Peyer's patch (tissue), 4 donors: ENCODE measurements around the gene RIIAD1. TPM values are rescaled to one million over a fixed set of nuclear protein-coding genes. Genes with fewer than 3 reads are reported as not detected.

Experiments used
- DNase-seq, 3 donors: peaks; one replicate each; pipeline ENCODE4 v3.0.0-alpha.2; 2017 to 2019
- H3K27ac ChIP-seq, 4 donors: fragments of 200-600 bp; sonication (generic); one replicate each; pipeline ENCODE4 v1.5.1; 2016 to 2019
- H3K27me3 ChIP-seq, 2 donors: fragments of 200-600 bp; sonication (generic); one replicate each; pipeline ENCODE4 v1.5.1; 2019
- H3K36me3 ChIP-seq, 3 donors: fragments of 200-600 bp; sonication (generic); one replicate each; pipeline ENCODE4 v1.5.1; 2016 to 2019
- H3K4me1 ChIP-seq, 4 donors: fragments of 200-600 bp; sonication (generic); one replicate each; pipeline ENCODE4 v1.5.1; 2016 to 2019
- H3K4me3 ChIP-seq, 4 donors: fragments of 200-600 bp; sonication (generic); 1 replicate in 3 of 4; 2 replicates in 1 of 4; pipeline ENCODE4 v1.5.1; 2016 to 2019; ENCODE audit warnings: mild to moderate bottlenecking in 1 of 4
- H3K9me3 ChIP-seq, 4 donors: fragments of 200-600 bp; sonication (generic); one replicate each; pipeline ENCODE4 v1.5.1; 2016 to 2019; ENCODE audit warnings: mild to moderate bottlenecking in 1 of 4
- CTCF ChIP-seq, 6 experiments: fragments of 450-650 bp in 4 of 6; fragments of 200-600 bp in 2 of 6; sonication (generic) in 1 of 6; IDR thresholded peaks; one replicate each; pipeline ENCODE4 v1.5.1; 2017 to 2019; ENCODE audit warnings: antibody characterized with exemption in 6 of 6, mild to moderate bottlenecking in 3 of 6, moderate library complexity in 1 of 6
- POLR2A ChIP-seq, 2 donors: fragments of 450-650 bp; IDR thresholded peaks; one replicate each; pipeline ENCODE4 v1.5.1; 2017; ENCODE audit warnings: antibody characterized with exemption in 2 of 2, mild to moderate bottlenecking in 2 of 2, moderate library complexity in 2 of 2
- total RNA-seq, 4 donors: library from RNA; depleted of rRNA; stranded (reverse); fragments of >200 nt; gene quantifications; one replicate each; pipeline ENCODE4 v1.1.0, GENCODE V29; 2016

The RIIAD1 gene
- total RNA-seq, 4 donors from 2014 or later = not detected

GRCh38 chr1:151705753-151706463 is 15.4 kb upstream of the RIIAD1 start:
- TF ChIP-seq POLR2A (IDR thresholded peaks at IDR 0.05) (no peak), CTCF (IDR thresholded peaks at IDR 0.05) (peak in 1 of 6 experiments; percentile 32)
- H3K4me1 ChIP-seq = no peaks in the 10 kb centered on the region
- no peak overlapping the region for H3K4me3 ChIP-seq
- H3K36me3 ChIP-seq = no peaks in the 10 kb centered on the region
- DNase-seq = peak in 1 of 3 donors; percentile 54
- H3K9me3 ChIP-seq = no peaks in the 10 kb centered on the region
- no peaks in the 10 kb centered on the region for H3K27me3 ChIP-seq
- H3K27ac ChIP-seq = no peak overlapping the region

- Histone ChIP-seq H3K9me3 (no peaks in the 10 kb centered on the region), H3K27me3 (no peaks in the 10 kb centered on the region), H3K27ac (no peak overlapping the region), H3K4me3 (no peak overlapping the region), H3K36me3 (no peaks in the 10 kb centered on the region), H3K4me1 (no peaks in the 10 kb centered on the region)
- no peak for TF ChIP-seq POLR2A (IDR thresholded peaks at IDR 0.05)
- TF ChIP-seq CTCF (IDR thresholded peaks at IDR 0.05) = no peak
- no peak for DNase-seq
Measured at GRCh38 chr1:151706464-151707415, 14.6 kb upstream of the RIIAD1 start.

GRCh38 chr1:151707541-151708065 is 13.7 kb upstream of the RIIAD1 start:
- TF ChIP-seq CTCF (IDR thresholded peaks at IDR 0.05) (no peak), POLR2A (IDR thresholded peaks at IDR 0.05) (no peak)
- no peak overlapping the region for H3K27ac ChIP-seq
- H3K27me3 ChIP-seq = no peaks in the 10 kb centered on the region

GRCh38 chr1:151708891-151709290 is 12.4 kb upstream of the RIIAD1 start:
- Histone ChIP-seq H3K4me1 (peaks cover 0 to 16% (median 0%) of the 10 kb centered on the region in 4 donors), H3K4me3 (no peak overlapping the region), H3K36me3 (no peaks in the 10 kb centered on the region), H3K27me3 (no peaks in the 10 kb centered on the region), H3K9me3 (no peaks in the 10 kb centered on the region), H3K27ac (no peak overlapping the region)
- DNase-seq = no peak
- TF ChIP-seq CTCF (IDR thresholded peaks at IDR 0.05) (no peak), POLR2A (IDR thresholded peaks at IDR 0.05) (no peak)

More at GRCh38 chr1:151707541-151708065, 13.7 kb upstream of the RIIAD1 start:
- Histone ChIP-seq H3K9me3 (no peaks in the 10 kb centered on the region), H3K36me3 (no peaks in the 10 kb centered on the region), H3K4me1 (peaks cover 0 to 7% (median 0%) of the 10 kb centered on the region in 4 donors), H3K4me3 (no peak overlapping the region)
- no peak for DNase-seq

GRCh38 chr1:151710187-151710840 is 11.0 kb upstream of the RIIAD1 start:
- Histone ChIP-seq H3K36me3 (no peaks in the 10 kb centered on the region), H3K27me3 (no peaks in the 10 kb centered on the region), H3K9me3 (no peaks in the 10 kb centered on the region), H3K4me1 (peaks cover 0 to 16% (median 0%) of the 10 kb centered on the region in 4 donors), H3K4me3 (no peak overlapping the region), H3K27ac (no peak overlapping the region)
- TF ChIP-seq POLR2A (IDR thresholded peaks at IDR 0.05) = no peak
- TF ChIP-seq CTCF (IDR thresholded peaks at IDR 0.05) = no peak
- DNase-seq = no peak
